GM10266 (cell line): ENCODE results near the gene GGCX.
A peak's percentile ranks its signal among the peaks of the same experiment; 100 is the strongest.

Experiments used
- DNase-seq: peaks from one replicate; pipeline ENCODE4 v3.0.0; 2012; ENCODE audit errors: extremely low spot score
- CTCF ChIP-seq: IDR thresholded peaks from 2 replicates; pipeline ENCODE4 v1.5.1; 2012; ENCODE audit warnings: mild to moderate bottlenecking, low read depth; ENCODE audit not compliant: control insufficient read depth, insufficient read depth; ENCODE audit errors: missing control alignments

The GGCX gene

DNA sequence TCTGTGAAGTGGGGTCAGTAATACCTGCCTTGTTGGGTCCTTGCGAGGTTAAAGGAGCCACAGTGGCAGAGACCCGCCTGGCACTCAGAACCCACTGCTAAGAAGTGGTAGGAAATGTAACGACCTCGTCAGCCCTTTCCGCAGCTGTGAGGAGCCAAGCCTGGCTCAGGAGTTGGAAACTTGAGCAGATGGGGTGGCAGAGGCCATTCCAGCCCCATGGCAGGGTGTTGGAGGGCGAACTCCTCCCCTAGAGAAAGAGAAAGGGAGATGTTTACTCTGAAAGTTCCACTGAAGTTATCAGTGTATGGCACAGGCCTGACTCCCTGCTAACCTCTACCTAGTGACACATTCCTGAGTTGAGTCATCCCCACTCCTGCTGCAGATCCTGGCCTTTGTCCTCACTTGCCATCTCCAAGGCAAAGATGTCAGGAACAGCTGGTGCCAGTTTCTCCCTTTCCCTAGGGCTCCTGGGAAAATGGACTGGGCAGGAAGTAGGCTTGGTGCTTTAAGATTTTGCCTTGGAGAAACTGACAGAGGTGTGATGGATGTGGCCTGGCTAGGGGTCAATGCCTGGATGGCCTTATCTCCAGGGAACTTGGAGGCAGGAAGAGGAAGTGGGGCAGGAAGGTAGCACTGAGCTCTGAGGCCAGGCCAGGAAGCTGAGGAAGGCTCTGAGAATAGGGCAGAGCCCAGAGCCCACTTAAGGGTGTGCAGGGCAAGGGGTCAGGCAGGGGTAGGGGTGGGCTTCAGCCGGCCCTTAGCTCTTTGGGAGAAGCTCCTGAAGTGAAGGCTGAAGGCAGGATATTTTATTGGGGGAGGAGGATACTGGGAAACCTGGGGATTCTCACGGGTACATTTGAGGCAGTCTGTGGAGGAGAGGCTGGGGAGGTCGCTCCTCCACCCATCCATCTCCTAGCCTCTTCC, 23.8 kb upstream of the GGCX start:
- TF ChIP-seq CTCF, result no peak
- peak; percentile 48 for DNase-seq

GRCh38 chr2:85584354-85584856, 23.1 kb upstream of the GGCX start, which contains the start of gene VAMP5:
Gene VAMP5, plus strand, starts transcription at chr2:85584431. Its CDS starts 60 bp downstream, at chr2:85584491.
- DNase-seq, result no peak
- TF ChIP-seq CTCF, result no peak

DNA sequence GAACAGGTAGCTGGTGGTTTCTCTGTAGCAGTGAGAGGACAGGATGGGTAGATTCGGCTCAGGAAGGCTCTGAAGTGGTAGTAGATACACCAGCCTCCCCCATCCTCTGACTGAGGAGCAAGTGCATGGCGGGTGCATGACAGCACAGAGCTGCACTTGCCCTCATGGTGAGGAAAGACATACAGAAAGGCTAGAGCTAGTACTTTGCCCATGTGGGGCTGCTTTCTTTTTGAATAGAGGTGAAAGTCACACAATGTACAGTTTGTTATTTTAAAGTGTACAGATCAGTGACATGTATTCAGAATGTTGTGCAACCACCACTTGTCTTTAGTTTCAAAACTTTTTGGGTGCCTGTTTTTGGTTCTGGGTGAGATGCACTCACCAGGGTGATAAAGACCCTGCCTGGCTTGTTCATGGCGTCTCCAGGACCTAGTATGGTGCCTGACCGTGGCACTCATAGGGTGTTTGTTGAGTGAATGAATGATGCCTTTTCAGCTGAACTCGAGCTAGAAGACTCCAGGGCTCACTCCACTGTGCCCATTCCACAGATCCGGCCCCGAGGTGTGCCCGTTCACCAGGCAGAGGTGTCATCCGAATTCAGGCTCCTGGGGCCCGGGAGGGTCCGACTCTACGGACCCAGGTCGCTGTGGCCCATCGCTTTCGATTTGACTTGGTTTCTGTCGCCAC, 22.5 kb upstream of the GGCX start:
- DNase-seq, result peak; percentile 56
- no peak for TF ChIP-seq CTCF

DNA sequence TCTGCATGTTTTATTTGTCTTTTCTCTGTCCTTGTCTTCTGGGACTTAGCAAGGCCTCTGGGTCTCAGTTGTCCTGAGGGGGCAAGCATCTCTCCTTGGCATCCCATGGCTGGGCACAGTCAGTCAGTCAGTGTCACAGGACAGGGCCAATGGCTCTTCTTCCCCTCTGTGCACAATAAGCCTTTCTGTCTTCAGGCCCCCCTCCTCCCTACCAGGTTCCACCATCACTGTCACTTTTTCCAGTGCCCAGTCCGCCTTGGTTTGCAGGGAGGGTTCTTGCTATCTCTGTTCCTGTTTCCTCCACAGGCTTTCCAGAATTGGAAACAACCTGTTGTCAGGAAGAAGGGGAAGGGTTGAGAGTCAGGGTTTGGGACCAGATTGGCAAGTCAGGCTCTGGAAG, 21.2 kb upstream of the GGCX start:
- no peak for TF ChIP-seq CTCF
- DNase-seq, result no peak

- TF ChIP-seq CTCF, result no peak
- no peak for DNase-seq
Measured at GRCh38 chr2:85580206-85580605, 18.9 kb upstream of the GGCX start.

DNA sequence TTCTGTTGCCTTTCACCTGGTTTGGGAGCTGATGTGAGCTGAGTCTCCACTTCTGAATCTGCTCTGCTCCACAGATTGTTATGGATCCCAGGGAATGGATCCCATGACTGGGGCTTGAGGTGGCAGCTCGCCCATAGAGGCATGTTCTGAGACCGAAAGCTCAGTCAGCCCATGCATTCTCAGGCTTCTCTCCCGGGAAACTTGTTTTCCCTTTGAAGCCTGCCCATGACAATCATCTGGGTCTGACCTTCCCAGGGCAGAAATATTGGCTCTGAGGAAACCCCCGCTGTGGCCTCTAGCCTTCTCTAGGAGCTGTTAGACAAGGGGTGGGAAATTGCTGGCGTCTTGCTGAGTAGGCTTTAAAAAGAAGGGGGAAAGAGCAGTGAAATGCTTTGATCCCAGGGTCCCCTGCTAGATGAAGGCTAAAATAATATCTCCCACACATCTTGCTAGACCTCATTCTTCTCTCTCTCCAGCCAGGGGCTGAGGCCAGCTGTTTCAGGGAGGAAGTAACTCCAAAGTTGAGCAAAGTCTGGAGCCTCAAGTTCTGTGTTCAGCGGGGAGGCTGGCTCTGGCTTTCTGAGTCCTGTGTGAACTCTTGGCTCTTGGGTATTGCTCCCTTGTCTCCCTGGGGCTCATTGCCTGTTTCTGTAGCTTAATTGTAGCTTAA, 18.1 kb upstream of the GGCX start:
- DNase-seq, result peak; percentile 49
- TF ChIP-seq CTCF, result no peak
